HG03432 (cell line): ENCODE measurements around the gene RHEBL1.

Experiments used
- ATAC-seq: cut with Tn5 transposase; IDR thresholded peaks from one replicate; pipeline ENCODE4 v1.9.1; 2021; ENCODE audit warnings: mild to moderate bottlenecking, moderate library complexity; ENCODE audit not compliant: unreplicated experiment

Gene RHEBL1

DNA sequence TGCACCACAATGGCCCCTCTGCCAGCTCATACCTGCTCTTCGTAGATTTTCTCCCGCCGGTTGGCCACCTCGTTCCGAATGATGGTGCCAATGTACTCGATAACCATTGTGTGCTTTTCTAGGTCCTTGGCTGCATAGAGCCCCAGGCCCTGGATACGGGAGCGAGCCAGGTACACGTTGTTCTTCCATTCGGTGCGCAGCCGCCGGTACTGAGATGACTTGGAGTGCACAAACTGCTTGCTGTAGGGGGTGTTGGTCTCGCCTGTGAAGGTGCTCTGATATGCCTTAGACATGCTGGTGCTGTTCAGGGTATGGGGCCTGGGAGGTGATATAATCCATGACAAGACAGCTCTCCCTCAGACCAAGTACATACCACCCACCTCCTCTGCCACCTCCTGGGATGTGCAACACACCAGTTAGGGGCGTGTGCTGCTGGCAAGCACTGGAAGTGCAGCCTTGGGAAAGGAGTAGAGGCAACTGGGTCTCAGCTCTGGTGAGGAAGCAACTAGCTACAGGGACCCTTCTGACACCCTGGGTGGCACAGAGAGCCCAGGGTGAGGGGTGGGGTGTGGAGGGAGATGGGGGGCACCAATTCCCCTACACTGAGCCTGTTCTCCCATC is 47.1 kb downstream of the RHEBL1 start:
- ATAC-seq: no peak

GRCh38 chr12:49021292-49021915 is 48.4 kb downstream of the RHEBL1 start:
- ATAC-seq: no peak

GRCh38 chr12:49020441-49020840 is 49.3 kb downstream of the RHEBL1 start:
- ATAC-seq: no peak

- ATAC-seq: no peak
These were observed 50.1 kb downstream of the RHEBL1 start for GRCh38 chr12:49019443-49020324.

- peak; percentile 18 for ATAC-seq
These were observed 50.7 kb downstream of the RHEBL1 start for GRCh38 chr12:49019120-49019430.

DNA sequence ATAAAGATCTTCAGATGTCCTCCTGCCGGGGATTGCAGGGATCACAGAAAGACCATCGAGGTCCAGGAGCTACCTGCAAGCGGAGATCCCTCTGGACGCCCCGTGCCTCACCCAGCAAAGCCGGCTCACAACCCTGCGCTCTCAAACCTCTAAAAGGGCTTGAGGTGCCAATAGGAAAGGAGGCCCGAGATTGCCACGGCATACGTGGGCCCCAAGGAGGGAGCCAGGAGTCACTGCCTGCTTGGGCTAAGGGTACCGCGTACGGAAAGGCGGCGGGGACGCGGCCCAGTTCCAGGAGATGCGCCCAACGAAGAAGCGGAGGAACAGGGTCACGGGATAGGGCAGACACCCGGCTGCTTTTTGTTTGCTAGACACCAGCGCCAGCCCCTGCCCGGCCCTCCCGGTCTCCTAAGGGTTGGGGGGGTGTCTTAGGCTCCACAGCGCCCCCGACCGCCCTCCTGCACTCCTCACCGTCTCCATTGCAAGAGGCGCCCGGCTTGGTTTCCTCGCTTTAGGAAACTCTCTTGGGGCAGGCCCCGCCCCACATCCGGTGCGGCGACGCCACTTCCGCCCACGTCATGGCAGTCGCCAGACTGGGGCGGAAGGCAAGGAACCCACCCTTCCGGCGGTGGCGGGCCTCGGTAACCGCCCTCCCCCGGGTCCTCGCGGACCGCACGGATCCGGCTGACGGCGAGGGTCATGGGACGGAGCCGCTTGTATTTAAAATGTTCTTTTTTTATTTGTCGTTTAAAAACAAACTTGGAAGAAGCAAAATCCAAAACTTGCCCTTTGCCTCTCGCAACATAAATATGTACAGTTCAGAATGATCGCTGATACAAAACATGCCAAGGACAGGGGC is 51.3 kb downstream of the RHEBL1 start, which contains the start of gene PRKAG1:
Gene PRKAG1 (minus strand): TSS at position 516 of the 859 bp plus-strand sequence. CDS start 36 bp downstream, at position 480.
- peak; percentile 90 for ATAC-seq

GRCh38 chr12:49017891-49018260 is 51.9 kb downstream of the RHEBL1 start:
- ATAC-seq: peak; percentile 3

DNA sequence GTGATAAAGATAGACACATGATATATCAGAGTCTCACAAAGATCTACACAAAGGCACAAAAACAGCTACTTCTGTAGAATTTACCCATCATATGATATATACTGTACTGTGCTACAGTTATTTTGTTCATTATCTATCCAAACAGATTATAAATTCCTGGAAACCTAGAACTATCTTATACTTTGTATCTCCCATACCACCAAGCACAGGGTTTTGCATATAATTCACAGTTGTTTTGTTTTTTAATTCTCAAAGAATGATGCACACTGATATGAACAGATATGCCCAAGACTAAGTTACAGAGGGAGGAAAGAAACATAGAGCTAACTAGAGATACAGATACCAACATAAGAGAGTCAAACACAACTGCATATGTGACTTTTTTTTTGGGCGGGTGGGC is 54.6 kb downstream of the RHEBL1 start:
- no peak for ATAC-seq
